ENCODE results near the gene IFITM1.
"Not testable (repeated sequence)": the region's sequence is repeated elsewhere in the genome, so short reads cannot be mapped to it uniquely, and the experiment has no call there.

The IFITM1 gene

DNA sequence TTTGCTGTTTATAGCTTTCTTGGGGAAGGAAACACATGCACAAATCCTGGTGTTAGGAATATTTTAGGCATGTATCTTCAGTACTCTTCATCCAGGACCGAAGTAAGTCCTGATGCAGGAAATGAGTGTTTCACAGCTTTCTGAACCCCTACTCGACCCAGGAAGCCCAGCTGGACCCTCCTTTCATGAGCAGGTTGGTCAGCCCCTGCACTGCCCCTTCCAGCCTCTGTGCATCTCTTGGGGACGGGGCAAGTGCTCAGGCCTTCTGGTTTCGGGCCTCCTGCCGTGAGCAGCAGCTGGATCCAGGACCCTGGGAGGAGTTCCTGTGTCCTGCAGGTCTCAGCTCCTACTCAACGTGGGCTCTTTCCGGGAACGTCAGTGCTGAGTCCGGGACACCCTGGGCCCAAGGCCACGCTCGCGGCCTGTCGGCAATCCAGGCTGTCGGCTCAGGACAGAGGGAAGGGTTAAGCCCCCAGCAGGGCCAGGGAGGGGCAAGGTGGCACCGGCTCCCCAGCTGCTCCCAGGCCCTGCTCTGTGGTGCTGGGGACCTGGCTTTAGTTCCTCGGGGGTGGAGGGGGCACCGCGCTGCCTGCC lies 3.8 kb upstream of the IFITM1 start:
- DNase-seq = not testable (repeated sequence)

DNA sequence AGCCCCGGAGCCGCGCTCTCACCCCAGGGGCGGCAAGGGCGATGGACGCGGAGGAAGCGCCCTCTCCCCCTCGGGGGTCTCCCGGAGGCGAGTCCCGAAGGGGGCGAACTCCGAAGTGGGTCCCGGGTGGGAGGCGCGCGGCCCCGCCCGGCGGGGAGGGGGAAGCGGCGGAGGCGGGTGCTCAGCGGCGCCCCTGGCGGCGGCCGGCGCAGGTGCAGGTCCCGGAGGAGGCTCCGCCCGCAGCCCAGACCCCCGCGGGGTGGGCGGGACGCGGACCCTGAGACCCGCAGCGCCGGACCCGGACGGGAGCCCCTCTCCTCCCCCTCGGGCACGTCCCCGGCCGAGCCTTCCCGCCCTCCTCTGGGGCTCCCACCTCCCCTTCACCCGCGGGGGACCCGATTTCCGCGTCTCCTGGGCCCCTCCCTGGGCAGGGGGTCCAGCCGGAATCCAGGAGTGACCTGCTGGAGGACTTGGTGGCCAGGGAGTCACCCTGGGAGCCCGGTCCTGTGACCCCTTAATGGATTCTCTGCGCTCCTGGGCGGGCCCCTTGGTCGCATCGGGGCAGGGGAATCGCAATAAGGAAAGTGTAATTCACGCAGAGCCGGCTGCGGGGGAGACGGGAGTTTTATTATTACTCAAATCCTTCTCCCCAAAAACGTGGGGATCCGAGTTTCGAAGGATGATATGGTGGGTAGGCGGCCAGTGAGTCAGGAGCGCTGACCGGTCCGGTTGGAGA lies 2.7 kb upstream of the IFITM1 start:
- peak in 1 of 2 experiments; percentile 43 for DNase-seq

DNA sequence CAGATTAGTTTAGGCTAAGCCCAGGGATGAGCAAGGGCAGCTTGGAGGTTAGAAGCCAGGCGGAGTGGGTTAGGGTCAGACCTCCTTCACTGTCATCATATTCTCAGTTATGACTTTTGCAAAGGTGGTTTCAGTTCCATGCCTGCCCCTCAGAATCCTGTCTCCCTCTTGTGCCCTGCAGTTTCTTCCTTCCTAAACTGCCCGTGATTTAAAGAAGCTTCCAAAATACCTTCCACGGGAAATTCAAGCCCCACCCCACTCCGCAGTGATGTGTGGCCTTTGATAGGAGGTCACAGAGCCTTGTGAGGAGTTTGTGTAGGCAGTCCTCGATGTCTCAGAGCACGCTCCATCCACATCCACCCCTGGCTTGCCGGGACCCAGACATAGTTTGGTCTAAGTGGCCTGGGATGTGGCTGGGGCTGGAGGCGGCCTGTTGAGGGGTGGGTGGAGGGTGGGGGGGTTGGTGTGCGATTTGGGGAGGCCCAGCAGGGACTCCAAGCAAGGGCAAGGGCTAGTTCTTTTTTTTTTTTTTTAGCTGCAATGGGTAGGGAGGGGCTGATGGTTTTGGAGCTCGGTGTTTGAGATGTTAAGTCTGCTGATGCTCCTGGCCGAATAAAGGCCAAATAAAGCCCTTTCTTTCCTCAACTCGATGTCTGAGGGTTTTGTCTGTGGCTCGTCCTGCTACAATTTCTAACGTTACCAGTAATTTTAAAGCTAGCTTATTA lies 1.6 kb upstream of the IFITM1 start:
- peak in 1 of 2 experiments; percentile 59 for DNase-seq

DNA sequence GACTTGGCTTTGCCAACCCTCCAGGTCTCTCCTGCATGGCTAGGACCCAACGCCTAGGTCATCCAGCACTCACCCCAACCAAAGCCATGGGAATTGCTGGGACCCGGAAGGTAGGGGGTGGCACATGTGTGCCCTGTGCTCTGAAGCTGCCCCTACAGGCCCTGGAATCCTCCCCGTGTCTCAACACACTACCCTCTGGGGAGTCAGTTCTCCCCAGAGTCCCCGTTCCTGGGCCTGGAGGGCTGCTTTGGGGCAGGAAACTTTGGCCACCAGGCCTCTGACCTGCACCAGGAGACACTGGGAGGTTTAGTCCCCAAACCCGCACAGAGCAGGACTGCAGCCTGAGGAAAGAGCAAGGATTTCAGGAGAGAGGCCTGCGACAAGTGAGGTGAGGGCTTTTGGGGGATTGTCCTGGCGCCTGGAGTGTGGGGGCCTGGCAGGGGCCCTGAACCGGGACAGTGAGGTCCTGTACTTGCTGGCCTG lies 495 bp upstream of the IFITM1 start:
- peak in 1 of 2 experiments; percentile 40 for DNase-seq

DNA sequence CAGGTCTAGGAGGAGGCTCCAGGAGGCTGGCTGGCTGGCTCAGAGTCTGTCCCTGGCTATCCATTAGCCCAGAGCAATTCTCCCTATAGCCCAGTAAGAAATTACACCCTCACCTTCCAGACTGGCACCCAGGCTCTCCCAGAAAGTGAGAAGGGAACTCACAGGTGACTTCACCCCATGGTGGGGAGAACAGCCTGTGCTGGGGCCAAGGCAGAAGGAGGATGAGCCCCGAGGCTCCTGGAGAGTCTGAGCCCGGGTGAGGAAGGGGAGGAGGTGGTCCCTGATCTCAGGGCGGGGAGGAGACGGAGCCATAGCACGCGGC lies 675 bp downstream of the IFITM1 start:
- peak in 1 of 2 experiments; percentile 41 for DNase-seq

DNA sequence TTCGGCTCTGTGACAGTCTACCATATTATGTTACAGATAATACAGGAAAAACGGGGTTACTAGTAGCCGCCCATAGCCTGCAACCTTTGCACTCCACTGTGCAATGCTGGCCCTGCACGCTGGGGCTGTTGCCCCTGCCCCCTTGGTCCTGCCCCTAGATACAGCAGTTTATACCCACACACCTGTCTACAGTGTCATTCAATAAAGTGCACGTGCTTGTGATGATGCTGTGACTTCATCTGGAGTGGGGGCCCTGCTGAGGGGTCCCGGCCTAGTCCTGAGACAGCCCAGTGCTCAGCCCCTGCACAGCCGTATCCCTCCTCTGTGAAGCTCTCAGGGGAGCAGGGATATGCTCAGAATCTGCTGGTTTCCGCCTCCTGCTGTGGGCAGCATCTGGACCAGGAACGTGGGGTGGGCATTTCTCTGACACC lies 1.2 kb downstream of the IFITM1 start:
- peak; percentile 33 to 44 for DNase-seq

DNA sequence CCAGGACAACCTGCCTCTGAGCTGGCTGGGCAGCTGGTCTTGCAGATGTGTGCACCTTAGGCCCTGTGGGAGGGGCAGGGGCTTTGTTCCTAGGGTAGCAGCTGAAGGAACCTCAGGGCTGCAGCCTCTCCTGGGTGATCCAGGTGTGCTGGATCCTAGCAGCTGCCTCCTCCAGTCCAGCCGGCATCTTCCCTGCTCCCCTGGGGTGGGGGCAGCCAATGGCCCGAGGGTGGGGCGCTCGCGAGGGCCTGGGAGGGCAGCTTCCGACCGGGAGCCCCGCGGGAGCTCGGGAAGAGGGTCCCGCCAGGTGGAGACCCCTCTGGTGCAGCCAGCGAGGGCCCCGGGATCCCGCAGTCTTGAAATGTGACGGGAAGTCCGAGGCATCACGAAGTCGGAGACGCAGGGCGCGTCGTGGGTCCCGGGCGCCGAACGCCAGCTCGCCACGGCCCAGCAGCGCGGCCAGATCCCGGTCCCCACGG lies 1.7 kb downstream of the IFITM1 start:
- peak in 1 of 2 experiments; percentile 40 for DNase-seq

DNA sequence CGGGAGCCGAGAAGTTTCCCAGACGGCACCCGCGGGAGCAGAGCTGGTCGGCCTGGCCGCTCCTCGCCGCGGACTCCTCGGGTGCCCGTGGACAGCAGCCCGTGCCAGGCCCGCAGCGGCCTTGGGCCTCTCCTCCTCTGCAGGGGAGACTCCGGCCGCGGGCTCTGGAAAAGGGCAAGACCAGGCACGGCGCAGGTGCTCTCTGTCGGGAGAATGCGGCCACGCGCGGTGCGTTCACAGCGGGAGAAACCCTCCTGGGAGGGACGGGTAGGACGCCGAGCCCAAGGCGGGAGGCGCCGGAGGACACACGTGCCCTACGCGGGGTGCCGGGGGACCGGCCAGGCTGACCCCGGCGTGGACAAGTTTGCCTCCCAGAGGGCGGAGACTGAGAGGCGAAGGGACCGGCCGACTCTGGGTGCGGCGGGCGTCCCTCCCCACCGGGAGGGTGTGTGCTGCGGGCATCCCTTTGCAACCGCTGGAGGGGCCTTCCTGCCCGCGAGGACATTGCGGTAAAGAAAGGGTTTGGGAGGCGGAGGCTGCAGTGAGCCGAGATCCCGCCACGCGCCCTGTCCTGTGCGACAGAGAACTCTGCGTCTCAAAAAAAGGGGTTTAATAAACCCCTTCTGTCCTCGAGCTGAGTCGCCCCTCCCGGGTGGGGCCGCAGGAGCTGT lies 2.3 kb downstream of the IFITM1 start:
- peak; percentile 34 to 43 for DNase-seq

DNA sequence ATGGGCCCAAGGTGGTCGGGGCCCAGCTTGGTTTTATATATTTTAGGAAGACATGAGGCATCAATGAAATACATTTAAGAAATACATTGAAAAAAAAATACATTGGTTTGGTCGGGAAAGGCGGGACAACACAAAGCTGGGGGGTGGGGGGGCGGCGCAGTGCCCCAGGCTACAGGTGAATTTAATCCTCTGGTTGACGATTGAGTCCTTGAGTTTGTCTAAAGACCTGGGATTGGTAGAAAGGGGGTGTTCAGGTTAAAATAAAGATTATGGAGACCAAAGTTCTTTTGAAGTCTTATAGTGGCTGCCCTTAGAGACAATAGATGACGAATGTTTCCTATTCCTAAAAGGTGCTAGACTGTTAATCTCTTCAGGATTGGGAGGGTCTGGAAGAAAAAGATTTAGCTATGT lies 3.1 kb downstream of the IFITM1 start:
- no peak for DNase-seq

DNA sequence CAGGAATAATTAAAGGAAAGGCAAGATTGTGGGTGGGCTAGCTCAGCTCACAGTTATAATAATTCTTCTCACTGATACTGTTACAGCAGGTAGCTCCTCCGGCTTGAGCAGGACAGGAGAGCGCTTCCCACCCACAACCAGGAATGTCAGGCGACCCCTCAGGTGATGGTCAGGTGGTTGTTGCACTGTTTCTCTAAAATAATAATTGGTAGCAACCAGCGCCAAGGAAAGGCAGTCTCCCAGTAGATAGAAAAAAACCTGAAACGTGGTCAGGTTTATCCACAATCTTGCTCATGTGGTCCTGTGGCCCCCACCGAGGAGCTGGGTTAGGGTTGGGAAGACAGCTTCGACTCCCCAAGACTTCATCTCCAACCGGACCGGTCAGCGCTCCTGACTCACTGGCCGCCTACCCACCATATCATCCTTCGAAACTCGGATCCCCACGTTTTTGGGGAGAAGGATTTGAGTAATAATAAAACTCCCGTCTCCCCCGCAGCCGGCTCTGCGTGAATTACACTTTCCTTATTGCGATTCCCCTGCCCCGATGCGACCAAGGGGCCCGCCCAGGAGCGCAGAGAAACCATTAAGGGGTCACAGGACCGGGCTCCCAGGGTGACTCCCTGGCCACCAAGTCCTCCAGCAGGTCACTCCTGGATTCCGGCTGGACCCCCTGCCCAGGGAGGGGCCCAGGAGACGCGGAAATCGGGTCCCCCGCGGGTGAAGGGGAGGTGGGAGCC lies 4.0 kb downstream of the IFITM1 start:
- not testable (repeated sequence) for DNase-seq

DNA sequence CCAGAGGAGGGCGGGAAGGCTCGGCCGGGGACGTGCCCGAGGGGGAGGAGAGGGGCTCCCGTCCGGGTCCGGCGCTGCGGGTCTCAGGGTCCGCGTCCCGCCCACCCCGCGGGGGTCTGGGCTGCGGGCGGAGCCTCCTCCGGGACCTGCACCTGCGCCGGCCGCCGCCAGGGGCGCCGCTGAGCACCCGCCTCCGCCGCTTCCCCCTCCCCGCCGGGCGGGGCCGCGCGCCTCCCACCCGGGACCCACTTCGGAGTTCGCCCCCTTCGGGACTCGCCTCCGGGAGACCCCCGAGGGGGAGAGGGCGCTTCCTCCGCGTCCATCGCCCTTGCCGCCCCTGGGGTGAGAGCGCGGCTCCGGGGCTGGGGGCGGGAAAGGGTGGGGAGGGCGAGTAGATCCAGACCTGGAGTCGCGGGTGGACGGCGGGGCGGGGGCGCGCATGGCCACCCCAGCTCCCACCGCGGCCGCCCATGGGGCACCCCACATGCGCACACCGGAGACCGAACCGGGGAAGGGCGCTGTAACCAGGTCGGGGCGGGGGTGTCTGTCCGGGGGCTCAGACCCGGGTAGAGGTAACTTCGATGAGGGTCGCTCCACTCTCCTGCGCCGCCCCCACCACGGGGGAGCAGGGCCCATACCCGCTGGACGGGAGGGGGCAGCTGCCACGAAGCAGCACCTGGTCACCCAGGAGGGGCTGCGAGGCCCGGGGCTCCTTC lies 4.7 kb downstream of the IFITM1 start:
- DNase-seq = not testable (repeated sequence)

DNA sequence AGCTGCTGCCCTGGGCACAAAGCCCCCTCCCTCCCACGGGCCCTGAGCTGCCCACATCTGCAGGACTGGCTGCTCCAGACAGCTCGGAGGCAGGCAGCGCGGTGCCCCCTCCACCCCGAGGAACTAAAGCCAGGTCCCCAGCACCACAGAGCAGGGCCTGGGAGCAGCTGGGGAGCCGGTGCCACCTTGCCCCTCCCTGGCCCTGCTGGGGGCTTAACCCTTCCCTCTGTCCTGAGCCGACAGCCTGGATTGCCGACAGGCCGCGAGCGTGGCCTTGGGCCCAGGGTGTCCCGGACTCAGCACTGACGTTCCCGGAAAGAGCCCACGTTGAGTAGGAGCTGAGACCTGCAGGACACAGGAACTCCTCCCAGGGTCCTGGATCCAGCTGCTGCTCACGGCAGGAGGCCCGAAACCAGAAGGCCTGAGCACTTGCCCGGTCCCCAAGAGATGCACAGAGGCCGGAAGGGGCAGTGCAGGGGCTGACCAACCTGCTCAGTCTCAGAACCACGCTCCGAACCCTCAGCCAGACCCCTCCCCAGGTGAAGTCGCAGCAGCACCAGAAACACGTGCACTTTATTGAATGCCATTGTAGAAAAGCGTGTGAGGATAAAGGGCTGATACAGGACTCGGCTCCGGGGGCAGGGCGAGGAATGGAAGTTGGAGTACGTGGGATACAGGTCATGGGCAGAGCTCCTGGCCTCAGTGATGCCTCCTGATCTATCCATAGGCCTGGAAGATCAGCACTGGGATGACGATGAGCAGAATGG lies 5.5 kb downstream of the IFITM1 start:
- not testable (repeated sequence) for DNase-seq

DNA sequence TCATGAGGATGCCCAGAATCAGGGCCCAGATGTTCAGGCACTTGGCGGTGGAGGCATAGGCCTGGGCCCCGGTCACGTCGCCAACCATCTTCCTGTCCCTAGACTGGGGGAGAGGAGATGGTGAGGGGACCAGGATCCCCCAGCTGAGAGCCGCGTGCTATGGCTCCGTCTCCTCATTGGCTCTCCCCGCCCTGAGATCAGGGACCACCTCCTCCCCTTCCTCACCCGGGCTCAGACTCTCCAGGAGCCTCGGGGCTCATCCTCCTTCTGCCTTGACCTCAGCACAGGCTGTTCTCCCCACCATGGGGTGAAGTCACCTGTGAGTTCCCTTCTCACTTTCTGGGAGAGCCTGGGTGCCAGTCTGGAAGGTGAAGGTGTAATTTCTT lies 6.0 kb downstream of the IFITM1 start:
- not testable (repeated sequence) for DNase-seq

DNA sequence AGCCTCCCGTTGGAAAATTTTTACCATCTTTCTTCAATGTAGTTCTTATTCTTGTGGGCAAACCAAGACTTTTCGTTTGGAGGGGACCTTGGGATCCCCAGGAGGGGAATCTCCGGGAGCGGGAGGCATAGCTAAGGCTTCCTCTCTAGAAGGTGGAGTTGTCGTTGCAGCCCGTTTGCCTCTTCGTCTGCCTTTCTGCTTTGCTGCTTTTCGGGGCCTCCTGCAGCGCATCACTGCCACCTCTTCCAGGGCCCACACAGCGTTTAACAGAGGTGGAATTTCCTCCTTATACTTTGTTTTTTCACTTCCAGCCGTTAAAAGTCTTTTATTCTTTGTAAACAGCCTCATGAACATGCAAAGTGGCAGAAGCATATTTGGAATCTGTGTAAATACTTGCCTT lies 10.3 kb downstream of the IFITM1 start:
- DNase-seq = no peak

DNA sequence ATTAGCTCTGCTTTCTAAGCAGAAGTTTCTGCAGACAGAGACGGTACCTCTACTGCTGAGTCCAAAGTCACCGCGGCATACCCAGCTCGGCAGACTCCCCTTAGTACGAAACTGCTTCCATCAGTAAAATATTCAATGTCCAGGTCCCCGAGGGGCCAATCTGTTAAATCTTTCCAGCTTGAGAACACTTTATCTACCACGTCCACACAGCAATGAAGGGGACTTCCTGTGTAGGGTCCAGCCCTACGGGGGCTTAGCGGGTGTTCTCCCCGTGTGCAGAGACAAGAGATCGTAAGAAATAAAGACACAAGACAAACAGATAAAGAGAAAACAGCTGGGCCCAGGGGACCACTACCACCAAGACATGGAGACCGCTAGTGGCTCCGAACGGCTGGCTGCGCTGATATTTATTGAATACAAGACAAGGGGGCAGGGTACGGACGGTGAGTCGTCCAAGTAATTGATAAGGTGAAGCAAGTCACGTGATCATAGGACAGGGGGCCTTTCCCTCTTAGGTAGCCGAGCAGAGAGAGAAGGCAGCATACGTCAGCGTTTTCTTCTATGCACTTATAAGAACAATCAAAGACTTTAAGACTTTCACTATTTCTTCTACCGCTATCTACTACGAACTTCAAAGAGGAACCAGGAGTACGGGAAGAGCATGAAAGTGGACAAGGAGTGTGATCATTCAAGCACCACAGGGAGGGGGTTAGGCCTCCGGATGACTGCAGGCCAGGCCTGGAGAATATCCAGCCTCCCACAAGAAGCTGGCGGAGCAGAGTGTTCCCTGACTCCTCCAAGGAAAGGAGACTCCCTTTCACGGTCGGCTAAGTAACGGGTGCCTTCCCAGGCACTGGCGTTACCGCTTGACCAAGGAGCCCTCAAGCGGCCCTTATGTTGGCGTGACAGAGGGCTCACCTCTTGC lies 11.0 kb downstream of the IFITM1 start:
- DNase-seq = not testable (repeated sequence)

DNA sequence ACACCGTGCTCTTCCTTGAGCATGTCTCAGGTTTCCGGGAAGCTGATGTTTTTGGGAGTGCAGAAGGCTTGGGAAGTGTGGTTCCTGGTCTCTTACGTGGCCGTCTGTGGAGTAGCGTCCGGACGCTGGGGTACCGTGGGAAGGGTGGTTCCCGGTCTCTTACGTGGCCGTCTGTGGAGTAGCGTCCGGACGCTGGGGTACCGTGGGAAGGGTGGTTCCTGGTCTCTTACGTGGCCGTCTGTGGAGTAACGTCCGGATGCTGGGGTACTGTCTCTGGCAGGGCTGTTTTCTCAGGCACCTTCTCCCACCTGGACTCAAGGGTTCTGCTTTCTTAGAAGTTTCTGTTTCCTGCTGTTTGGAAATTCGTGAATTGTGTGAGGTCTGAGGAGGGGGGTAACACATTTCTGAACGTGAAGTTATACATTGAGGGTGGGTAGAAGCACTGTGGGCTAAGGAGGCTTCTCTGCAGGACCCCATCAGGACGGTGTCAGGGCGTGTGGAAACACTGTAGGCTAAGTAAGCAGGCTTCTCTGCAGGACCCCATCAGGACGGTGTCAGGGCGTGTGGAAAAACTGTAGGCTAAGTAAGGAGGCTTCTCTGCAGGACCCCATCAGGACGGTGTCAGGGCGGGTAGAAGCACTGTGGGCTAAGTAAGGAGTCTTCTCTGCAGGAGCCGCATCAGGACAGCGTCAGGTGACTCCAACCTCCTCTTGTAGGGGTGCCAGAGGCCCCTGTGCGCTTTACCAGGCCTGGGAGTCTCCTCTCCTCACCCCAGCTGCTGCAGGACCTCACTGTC lies 12.2 kb downstream of the IFITM1 start:
- DNase-seq = no peak

DNA sequence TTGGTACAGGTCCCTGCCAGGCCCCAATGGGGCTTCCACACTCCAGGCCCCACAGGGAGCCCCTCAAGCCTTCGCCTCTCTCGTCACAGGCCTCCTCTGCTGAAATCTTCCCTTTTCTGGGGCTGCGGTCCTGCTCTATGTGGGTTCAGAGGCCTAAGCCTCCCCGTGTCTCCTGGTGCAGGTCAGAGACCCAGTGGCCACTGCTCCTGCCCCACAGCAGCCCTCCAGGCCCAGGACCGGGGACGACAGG lies 12.7 kb downstream of the IFITM1 start:
- DNase-seq = no peak

DNA sequence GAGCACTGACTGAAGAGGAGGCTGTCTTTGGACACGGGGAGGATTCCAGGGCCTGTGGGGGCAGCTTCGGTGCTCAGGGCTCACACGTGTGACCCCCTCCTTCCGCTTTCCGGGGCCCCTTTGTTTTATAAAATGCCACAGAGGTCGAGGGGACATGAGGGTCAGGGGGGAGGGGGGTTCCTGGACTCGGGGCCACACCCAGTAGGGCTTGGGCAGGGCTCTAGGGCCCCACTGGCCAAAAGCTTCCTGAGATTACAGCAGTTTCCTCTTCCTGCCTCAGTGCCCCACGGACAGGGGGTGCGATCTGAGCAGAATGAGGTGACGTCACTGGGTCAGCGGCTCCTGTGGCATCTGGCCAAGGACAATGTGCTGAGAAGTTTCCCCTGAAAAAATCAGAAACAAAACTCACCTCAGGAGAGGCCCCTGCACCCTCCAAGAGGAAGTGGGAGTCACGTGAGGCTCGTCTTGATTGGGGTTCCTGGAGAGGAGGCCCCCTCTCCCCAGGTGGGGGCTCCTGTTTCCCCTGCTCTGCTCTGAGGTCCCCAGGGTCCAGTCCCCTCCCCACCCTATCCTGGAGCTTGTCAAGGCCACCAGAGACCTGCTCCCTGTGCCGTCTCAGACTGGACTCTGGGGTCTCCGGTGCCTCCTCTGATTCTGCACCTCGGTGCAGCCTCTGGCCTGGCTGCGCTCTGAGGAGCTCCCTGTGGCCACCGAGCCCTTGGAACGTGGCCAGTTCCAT lies 13.2 kb downstream of the IFITM1 start:
- peak; percentile 74 to 81 for DNase-seq

DNA sequence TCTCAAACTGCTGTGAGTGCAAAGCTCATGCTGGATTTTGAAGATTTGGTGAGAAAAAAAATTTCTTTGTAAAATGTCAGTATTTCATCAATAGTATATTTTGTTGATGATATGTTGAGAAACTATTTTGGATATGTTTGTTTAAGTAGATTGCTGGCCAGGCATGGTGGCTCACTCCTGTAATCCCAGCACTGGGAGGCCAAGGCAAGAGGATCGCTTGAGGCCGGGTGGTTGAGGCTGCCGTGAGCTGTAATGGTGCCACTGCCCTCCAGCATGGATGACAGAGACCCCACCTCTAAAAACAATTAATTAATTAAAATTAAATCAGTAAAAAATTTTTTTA lies 13.7 kb downstream of the IFITM1 start:
- DNase-seq = no peak
